ENCODE measurements around the gene HNRNPR.

Gene HNRNPR

DNA sequence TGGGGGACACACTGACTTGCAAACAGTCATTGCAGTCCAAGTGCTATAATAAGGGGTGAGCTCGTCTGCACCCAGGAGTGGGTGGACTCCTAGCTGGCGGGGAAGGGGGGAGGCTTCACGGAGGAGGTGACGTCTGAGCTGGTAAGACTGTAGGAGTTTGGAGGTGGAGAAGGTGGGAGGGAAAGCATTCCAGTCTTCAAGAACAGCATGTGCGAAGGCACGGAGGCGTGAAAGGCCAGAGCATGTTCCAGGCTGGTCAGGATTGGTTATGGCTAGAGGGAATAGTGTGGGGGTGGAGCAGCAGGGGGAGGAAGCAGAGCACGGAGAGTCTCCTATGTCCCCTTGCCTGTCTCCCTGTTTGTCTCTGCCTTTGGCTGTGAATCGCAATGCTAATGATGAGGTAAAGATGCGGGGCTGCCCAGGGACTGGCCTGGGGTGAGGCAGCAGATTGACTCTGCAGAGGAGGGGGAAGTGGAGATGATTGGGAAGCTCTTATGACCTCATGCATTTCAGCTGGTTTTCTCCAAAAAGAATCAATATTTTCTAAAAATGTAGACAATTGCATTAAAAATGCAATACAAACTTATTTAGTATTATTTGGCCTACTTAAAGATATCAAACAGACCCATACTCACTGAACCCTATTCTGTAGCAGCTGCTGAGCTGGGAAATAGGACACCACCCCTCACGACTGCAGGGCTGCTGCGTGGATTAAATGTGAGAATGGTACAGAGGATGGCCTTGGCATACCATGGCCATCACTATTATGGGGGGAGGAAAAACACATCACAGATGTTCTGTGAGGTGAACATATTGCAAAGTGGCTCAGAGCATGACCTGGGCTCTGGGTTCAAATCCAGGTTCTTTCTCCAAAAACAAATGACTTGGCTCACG lies 28.1 kb upstream of the HNRNPR start:
- H3K36me3 ChIP-seq (replicated peaks; ENCODE audit: low read depth, low read length), result no peaks in the 10 kb centered on the region
- no peak overlapping the region for H3K4me3 ChIP-seq (ENCODE audit: low read length)
- H3K4me2 ChIP-seq (ENCODE audit: low read length), result no peak overlapping the region
- no peak overlapping the region for H2AFZ ChIP-seq (ENCODE audit: low read depth, low read length)
- peaks cover 12% of the 10 kb centered on the region for H3K79me2 ChIP-seq (ENCODE audit: low read length)
- no peaks in the 10 kb centered on the region for H3K9me3 ChIP-seq (ENCODE audit: insufficient read depth, low read length)
- peaks cover 10% of the 10 kb centered on the region for H3K4me1 ChIP-seq (ENCODE audit: low read length)
- no peak overlapping the region for H3K9ac ChIP-seq (ENCODE audit: low read length)
- no peak for TF ChIP-seq CTCF (IDR thresholded peaks at IDR 0.05; ENCODE audit: low read depth, low read length)
- H3K27me3 ChIP-seq (ENCODE audit: low read depth, low read length), result peaks cover 4% of the 10 kb centered on the region; the same call in 1 of the 2 replicates
- no peaks in the 10 kb centered on the region for H4K20me1 ChIP-seq (ENCODE audit: insufficient read depth, low read length)
- H3K27ac ChIP-seq (ENCODE audit: low read length), result no peak overlapping the region

DNA sequence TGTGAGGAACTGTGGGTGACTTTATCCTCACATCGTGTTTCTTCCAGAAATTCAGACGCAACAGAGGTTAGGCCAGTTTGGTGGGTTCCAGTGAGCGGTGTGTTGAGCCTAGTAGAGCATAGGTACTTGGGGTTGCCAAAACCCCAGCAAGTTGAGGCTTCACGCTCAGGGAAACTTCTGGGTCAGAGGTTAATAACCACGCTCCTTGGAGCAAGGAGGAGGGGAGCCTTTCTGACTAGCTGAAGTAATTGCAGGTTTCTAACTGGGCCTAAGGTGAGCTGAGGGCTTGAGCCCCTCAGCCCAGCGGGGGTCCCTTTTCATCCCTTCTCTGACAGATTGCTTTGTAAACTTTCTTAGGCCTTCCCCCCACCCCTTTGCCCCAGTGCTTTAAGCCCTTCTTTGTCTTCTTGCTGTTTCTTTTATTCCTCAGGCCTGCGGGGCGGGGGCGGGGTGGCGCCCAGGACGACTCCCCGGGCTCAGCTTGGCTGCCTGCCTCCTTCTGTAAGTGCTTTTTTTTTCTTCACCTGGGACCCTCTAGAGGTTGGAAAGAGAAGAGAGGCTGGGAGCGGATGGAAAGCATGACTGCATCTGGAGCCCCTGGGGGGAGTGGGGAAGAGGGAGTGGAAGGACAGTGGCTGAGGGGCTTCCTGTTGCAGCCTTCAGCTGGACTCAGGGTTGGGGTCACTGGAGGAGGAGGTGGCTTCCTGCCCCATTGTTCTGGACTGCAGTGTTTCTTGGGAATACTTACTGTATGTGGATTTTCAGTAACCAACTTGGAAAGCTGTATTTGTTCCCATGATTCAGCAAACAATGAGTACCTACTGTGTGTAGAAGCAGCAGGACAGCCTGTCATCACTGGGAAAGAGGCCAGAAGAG lies 26.9 kb upstream of the HNRNPR start:
- no peaks in the 10 kb centered on the region for H4K20me1 ChIP-seq (ENCODE audit: insufficient read depth, low read length)
- H3K36me3 ChIP-seq (replicated peaks; ENCODE audit: low read depth, low read length), result peaks cover 3% of the 10 kb centered on the region
- no peaks in the 10 kb centered on the region for H3K9me3 ChIP-seq (ENCODE audit: insufficient read depth, low read length)
- peaks cover 10% of the 10 kb centered on the region for H3K4me1 ChIP-seq (ENCODE audit: low read length)
- H3K27ac ChIP-seq (ENCODE audit: low read length), result no peak overlapping the region
- H3K79me2 ChIP-seq (ENCODE audit: low read length), result peaks cover 12% of the 10 kb centered on the region
- H3K4me2 ChIP-seq (ENCODE audit: low read length), result no peak overlapping the region
- H3K4me3 ChIP-seq (ENCODE audit: low read length), result no peak overlapping the region
- TF ChIP-seq EZH2phosphoT487 (IDR thresholded peaks at IDR 0.05; ENCODE audit: low read depth), result no peak
- no peak for TF ChIP-seq CTCF (IDR thresholded peaks at IDR 0.05; ENCODE audit: low read depth, low read length)
- no peak overlapping the region for H3K9ac ChIP-seq (ENCODE audit: low read length)
- H3K27me3 ChIP-seq (ENCODE audit: low read depth, low read length), result no peaks in the 10 kb centered on the region
- H2AFZ ChIP-seq (ENCODE audit: low read depth, low read length), result no peak overlapping the region

DNA sequence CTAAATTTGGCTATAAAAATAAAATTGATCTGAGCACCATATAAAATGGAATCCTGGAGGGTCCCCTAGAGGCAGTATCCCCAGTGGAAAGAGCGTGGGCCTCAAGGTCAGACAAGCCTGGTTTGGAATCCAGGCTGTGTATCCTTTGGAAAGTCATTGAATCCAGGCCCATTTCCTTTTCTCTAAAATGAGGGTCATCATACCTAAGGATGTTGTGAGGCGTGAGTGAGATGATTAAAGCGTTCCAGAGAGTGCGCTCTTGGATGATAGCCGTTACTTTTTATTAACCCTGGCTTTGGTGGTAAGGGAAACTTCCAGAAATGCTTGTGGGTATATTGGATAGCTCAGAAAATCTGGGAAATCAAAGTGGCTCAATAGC lies 26.2 kb upstream of the HNRNPR start:
- Histone ChIP-seq H3K27ac (ENCODE audit: low read length) (no peak overlapping the region), H3K27me3 (ENCODE audit: low read depth, low read length) (no peaks in the 10 kb centered on the region), H2AFZ (ENCODE audit: low read depth, low read length) (no peak overlapping the region), H4K20me1 (ENCODE audit: insufficient read depth, low read length) (no peaks in the 10 kb centered on the region), H3K9me3 (ENCODE audit: insufficient read depth, low read length) (no peaks in the 10 kb centered on the region), H3K79me2 (ENCODE audit: low read length) (peaks cover 12% of the 10 kb centered on the region), H3K4me3 (ENCODE audit: low read length) (no peak overlapping the region), H3K9ac (ENCODE audit: low read length) (no peak overlapping the region), H3K36me3 (replicated peaks; ENCODE audit: low read depth, low read length) (peaks cover 3% of the 10 kb centered on the region), H3K4me2 (ENCODE audit: low read length) (peak overlapping the region; percentile 100; the same call in 1 of the 2 replicates), H3K4me1 (ENCODE audit: low read length) (peaks cover 10% of the 10 kb centered on the region)
- TF ChIP-seq CTCF (IDR thresholded peaks at IDR 0.05; ENCODE audit: low read depth, low read length) (no peak), EZH2phosphoT487 (IDR thresholded peaks at IDR 0.05; ENCODE audit: low read depth) (no peak)

All from OCI-LY3 (cell line).